ENCODE measurements around the gene SLC22A23.

- TF ChIP-seq EZH2 (IDR thresholded peaks at IDR 0.05; ENCODE audit: insufficient read depth, low read length) = no peak
- TF ChIP-seq, protein P1, sequence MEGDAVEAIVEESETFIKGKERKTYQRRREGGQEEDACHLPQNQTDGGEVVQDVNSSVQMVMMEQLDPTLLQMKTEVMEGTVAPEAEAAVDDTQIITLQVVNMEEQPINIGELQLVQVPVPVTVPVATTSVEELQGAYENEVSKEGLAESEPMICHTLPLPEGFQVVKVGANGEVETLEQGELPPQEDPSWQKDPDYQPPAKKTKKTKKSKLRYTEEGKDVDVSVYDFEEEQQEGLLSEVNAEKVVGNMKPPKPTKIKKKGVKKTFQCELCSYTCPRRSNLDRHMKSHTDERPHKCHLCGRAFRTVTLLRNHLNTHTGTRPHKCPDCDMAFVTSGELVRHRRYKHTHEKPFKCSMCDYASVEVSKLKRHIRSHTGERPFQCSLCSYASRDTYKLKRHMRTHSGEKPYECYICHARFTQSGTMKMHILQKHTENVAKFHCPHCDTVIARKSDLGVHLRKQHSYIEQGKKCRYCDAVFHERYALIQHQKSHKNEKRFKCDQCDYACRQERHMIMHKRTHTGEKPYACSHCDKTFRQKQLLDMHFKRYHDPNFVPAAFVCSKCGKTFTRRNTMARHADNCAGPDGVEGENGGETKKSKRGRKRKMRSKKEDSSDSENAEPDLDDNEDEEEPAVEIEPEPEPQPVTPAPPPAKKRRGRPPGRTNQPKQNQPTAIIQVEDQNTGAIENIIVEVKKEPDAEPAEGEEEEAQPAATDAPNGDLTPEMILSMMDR (IDR thresholded peaks at IDR 0.05; ENCODE audit: insufficient read depth, low read depth, low read length) = no peak
These were observed 39.5 kb upstream of the SLC22A23 start for GRCh38 chr6:3496395-3496794.
